HUES48 (cell line): ENCODE measurements around the gene TAB2.
A peak's percentile ranks its signal among the peaks of the same experiment; 100 is the strongest.

Source experiments
- H3K27ac ChIP-seq: one replicate; pipeline ENCODE4 v1.7.0; 2013; ENCODE audit warnings: low read depth, low read length, inconsistent platforms
- H3K27me3 ChIP-seq: 2 replicates; pipeline ENCODE4 v1.6.1; 2013; ENCODE audit warnings: mild to moderate bottlenecking, low read length; ENCODE audit not compliant: control insufficient read depth, insufficient read depth
- H3K36me3 ChIP-seq: 2 replicates; pipeline ENCODE4 v1.6.1; 2013; ENCODE audit warnings: low read length; ENCODE audit not compliant: control insufficient read depth, insufficient read depth
- H3K4me1 ChIP-seq: 2 replicates; pipeline ENCODE4 v1.6.1; 2013; ENCODE audit warnings: mild to moderate bottlenecking, low read length; ENCODE audit not compliant: control insufficient read depth, insufficient read depth
- H3K4me3 ChIP-seq: 2 replicates; pipeline ENCODE4 v1.5.1; 2013; ENCODE audit warnings: mild to moderate bottlenecking, low read depth, low read length
- H3K9ac ChIP-seq: 2 replicates; pipeline ENCODE4 v1.6.1; 2013; ENCODE audit warnings: mild to moderate bottlenecking, low read depth, low read length, moderate library complexity
- H3K9me3 ChIP-seq: 2 replicates; pipeline ENCODE4 v1.6.1; 2013; ENCODE audit warnings: low read length; ENCODE audit not compliant: control insufficient read depth, insufficient read depth

The TAB2 gene

DNA sequence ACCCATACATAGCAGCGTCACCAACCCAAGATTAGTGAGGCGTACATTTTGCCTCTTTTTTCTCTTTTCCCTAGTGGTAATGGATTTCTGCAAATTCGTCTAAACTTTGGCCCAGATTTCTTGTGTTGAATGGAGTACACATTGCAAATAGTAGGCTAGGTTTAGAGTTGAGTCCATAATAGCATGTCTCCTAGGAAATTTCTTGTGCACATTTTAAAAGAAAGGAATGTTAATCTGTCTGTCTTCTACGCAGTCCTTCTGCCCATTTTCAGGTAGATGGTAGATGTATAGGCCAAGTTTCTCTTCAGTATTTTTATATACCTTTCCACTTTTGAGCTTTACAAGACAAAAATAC, 15.7 kb downstream of the TAB2 start:
- no peak overlapping the region for H3K27ac ChIP-seq
- no peaks in the 10 kb centered on the region for H3K36me3 ChIP-seq
- H3K27me3 ChIP-seq = no peaks in the 10 kb centered on the region
- no peak overlapping the region for H3K9ac ChIP-seq
- H3K4me3 ChIP-seq = no peak overlapping the region
- H3K4me1 ChIP-seq = peaks cover 73% of the 10 kb centered on the region
- no peaks in the 10 kb centered on the region for H3K9me3 ChIP-seq

DNA sequence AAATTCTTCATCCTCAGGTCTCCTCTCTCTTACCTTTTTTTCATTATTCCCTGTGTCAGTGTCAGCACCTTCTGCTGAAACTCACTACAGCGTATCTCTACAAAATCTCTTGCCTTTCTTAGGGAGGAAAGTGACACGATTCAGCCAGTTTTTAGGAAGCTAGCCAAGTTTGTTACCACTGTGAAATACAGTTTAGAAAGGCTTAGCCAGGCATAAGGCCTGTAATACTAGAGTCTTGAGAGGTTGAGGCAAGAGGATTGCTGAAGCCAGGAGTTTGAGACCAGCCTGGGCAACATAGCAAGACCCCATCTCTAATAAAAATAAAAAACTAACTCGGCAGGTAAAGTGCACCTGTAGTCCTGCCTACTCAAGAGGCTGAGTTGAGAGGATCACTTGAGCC, 16.7 kb downstream of the TAB2 start:
- no peaks in the 10 kb centered on the region for H3K27me3 ChIP-seq

GRCh38 chr6:149334682-149335160, 17.2 kb downstream of the TAB2 start:
- H3K4me3 ChIP-seq = no peak overlapping the region
- no peak overlapping the region for H3K27ac ChIP-seq
- peaks cover 65% of the 10 kb centered on the region for H3K4me1 ChIP-seq

More for the DNA sequence above, 16.7 kb downstream of the TAB2 start:
- H3K9me3 ChIP-seq = no peaks in the 10 kb centered on the region
- H3K27ac ChIP-seq = no peak overlapping the region
- no peak overlapping the region for H3K4me3 ChIP-seq
- no peak overlapping the region for H3K9ac ChIP-seq
- no peaks in the 10 kb centered on the region for H3K36me3 ChIP-seq
- H3K4me1 ChIP-seq = peaks cover 69% of the 10 kb centered on the region

GRCh38 chr6:149335924-149336608, 18.6 kb downstream of the TAB2 start:
- no peak overlapping the region for H3K4me3 ChIP-seq
- H3K9ac ChIP-seq = no peak overlapping the region
- H3K4me1 ChIP-seq = peaks cover 62% of the 10 kb centered on the region
- no peaks in the 10 kb centered on the region for H3K27me3 ChIP-seq
- H3K36me3 ChIP-seq = no peaks in the 10 kb centered on the region
- peak overlapping the region; percentile 16 for H3K27ac ChIP-seq
- no peaks in the 10 kb centered on the region for H3K9me3 ChIP-seq

More at GRCh38 chr6:149334682-149335160, 17.2 kb downstream of the TAB2 start:
- Histone ChIP-seq H3K9ac (no peak overlapping the region), H3K9me3 (no peaks in the 10 kb centered on the region), H3K36me3 (no peaks in the 10 kb centered on the region), H3K27me3 (no peaks in the 10 kb centered on the region)

DNA sequence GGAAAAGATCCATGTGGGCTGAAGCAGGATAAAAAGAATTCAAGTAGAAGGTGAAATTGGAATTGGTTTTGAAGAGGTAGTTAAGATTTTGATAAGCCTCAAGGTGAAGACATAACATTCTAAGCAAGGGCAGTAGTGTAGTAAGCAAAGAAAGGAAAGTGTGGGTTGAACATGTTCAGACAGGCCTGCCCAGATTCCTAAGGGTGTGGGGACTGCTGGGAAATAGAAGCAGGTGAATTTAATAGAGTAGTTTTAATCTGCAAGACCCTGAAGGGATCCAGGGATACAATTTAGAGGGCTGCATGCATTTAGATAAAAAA, 19.1 kb downstream of the TAB2 start:
- Histone ChIP-seq H3K27ac (no peak overlapping the region), H3K4me1 (peaks cover 62% of the 10 kb centered on the region), H3K9ac (no peak overlapping the region), H3K27me3 (no peaks in the 10 kb centered on the region), H3K4me3 (no peak overlapping the region), H3K36me3 (no peaks in the 10 kb centered on the region), H3K9me3 (no peaks in the 10 kb centered on the region)

DNA sequence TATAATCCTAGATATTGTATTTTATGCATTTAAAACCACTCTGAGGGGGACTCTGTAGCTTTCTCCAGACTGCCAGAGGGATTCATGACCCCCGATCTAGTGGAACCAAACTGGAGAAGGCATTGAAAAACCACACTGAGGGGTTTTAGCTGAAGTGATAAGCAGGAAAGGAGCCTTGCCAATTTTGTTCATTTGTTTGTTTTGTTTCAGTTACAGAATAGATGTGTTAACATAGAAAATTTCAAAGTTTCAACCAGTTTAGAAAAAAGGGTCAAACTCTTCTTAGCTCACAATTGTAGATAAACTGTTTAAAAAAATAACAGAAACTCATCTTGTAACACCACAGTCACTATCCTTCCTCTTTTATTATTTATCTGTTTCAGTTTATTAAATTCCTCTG, 19.8 kb downstream of the TAB2 start:
- Histone ChIP-seq H3K27me3 (no peaks in the 10 kb centered on the region), H3K9ac (no peak overlapping the region), H3K9me3 (no peaks in the 10 kb centered on the region), H3K36me3 (no peaks in the 10 kb centered on the region), H3K4me1 (peaks cover 62% of the 10 kb centered on the region), H3K27ac (no peak overlapping the region), H3K4me3 (no peak overlapping the region)

DNA sequence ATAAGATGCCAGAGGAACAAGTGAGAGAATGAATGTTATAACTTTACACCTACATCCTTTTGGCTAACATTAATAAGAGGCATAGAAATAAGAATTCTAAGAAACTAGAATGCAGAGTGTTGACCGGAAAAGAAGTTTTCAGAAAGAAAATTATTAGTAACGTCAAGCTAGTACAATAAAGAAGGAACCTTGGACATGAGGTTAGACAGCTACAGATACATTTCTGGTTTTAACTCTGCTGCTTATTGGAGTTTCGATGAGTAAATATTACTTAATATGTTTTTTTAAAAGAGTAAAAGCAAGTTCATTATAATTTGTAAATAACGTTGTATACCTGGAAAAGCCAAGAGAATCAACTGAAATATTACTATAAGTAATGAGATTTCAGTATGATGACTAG, 22.7 kb downstream of the TAB2 start:
- Histone ChIP-seq H3K9me3 (no peaks in the 10 kb centered on the region), H3K4me3 (no peak overlapping the region), H3K4me1 (peaks cover 54% of the 10 kb centered on the region), H3K27ac (no peak overlapping the region), H3K9ac (no peak overlapping the region), H3K36me3 (no peaks in the 10 kb centered on the region), H3K27me3 (no peaks in the 10 kb centered on the region)

- peaks cover 34% of the 10 kb centered on the region for H3K4me1 ChIP-seq
- H3K9me3 ChIP-seq = no peaks in the 10 kb centered on the region
- no peaks in the 10 kb centered on the region for H3K27me3 ChIP-seq
- H3K36me3 ChIP-seq = no peaks in the 10 kb centered on the region
- H3K4me3 ChIP-seq = no peak overlapping the region
- H3K9ac ChIP-seq = no peak overlapping the region
- H3K27ac ChIP-seq = no peak overlapping the region
Observed at GRCh38 chr6:149342525-149342924, 25.0 kb downstream of the TAB2 start.

DNA sequence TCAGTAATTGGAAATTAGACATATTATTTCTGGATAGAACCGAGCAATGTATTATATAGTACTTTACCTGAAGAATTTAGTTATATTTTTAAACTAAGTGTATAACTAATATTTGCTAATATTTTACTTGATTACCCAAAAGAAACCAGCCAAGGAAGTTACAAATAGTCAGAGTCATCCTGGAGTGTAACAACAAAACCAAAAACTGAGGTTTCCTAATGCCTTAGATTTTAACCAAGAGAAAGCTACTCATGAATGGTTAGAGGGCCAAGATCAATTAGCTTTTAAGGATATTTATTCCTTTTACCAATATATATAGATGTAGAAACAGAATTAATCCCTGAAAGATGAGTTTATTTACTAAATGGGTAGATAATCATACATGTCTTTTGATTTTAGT, 26.0 kb downstream of the TAB2 start:
- Histone ChIP-seq H3K4me3 (no peak overlapping the region), H3K4me1 (peaks cover 27% of the 10 kb centered on the region; the same call in 1 of the 2 replicates), H3K36me3 (no peaks in the 10 kb centered on the region), H3K9ac (no peak overlapping the region), H3K27ac (no peak overlapping the region), H3K9me3 (no peaks in the 10 kb centered on the region), H3K27me3 (no peaks in the 10 kb centered on the region)

DNA sequence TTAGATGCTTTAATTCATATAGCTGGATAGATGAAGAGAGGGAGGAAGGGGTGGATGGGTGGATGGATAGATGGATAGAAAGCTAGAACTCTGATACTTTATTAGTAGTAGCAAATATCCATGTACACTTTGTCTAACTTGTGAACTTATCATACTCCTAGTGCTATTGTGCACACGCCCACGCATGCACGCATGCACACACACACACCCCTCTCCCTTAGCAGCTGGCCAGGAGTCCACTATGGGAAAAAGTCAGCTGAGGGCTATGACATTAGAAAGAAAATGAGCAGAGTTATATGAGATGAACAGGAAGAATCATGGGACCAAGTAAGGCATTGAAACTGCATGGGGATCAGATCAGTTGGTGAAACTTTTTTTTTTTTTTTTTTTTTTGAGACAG, 28.6 kb downstream of the TAB2 start:
- peaks cover 18% of the 10 kb centered on the region; the same call in 1 of the 2 replicates for H3K4me1 ChIP-seq
- H3K27ac ChIP-seq = no peak overlapping the region
- H3K9ac ChIP-seq = no peak overlapping the region
- H3K9me3 ChIP-seq = no peaks in the 10 kb centered on the region
- H3K36me3 ChIP-seq = no peaks in the 10 kb centered on the region
- no peak overlapping the region for H3K4me3 ChIP-seq
- H3K27me3 ChIP-seq = no peaks in the 10 kb centered on the region

DNA sequence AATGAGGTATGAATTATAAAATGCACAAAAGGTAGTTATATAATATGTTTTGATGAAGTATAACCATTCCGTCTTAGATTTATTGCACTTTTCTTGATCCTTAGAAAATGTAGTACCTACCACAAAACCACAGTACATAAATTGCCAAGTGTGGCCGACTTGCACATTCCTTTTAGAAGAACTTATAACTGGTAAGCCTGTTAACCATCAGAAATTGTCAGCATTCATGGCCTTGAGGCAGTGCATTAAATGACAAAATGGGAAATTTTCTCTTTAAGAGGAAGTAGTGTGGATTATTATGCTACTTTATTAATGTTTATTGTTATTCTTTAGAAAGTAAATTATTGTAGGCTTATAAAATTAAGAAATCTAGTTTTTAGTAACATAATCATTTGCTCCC, 29.6 kb downstream of the TAB2 start:
- no peaks in the 10 kb centered on the region for H3K36me3 ChIP-seq
- H3K27ac ChIP-seq = no peak overlapping the region
- no peaks in the 10 kb centered on the region for H3K27me3 ChIP-seq
- no peak overlapping the region for H3K9ac ChIP-seq
- no peak overlapping the region for H3K4me3 ChIP-seq
- no peaks in the 10 kb centered on the region for H3K9me3 ChIP-seq
- H3K4me1 ChIP-seq = peaks cover 9% of the 10 kb centered on the region; the same call in 1 of the 2 replicates
